Suprapubic skin (tissue), 4 donors: ENCODE data around the gene HIVEP3. TPM values are rescaled to one million over a fixed set of nuclear protein-coding genes. Genes with fewer than 3 reads are reported as not detected.

Experiments used
- DNase-seq, 2 donors: peaks; one replicate each; pipeline ENCODE4 v3.0.0-alpha.2; 2019; ENCODE audit warnings: low spot score in 2 of 2
- H3K27ac ChIP-seq: fragments of 200-600 bp; sonication (generic); one replicate; pipeline ENCODE4 v1.5.1; 2019
- H3K27me3 ChIP-seq: fragments of 200-600 bp; sonication (generic); one replicate; pipeline ENCODE4 v1.5.1; 2019
- H3K36me3 ChIP-seq: fragments of 200-600 bp; sonication (generic); one replicate; pipeline ENCODE4 v1.5.1; 2019
- H3K4me1 ChIP-seq: fragments of 200-600 bp; sonication (generic); one replicate; pipeline ENCODE4 v1.5.1; 2019
- H3K4me3 ChIP-seq: fragments of 200-600 bp; sonication (generic); one replicate; pipeline ENCODE4 v1.5.1; 2019; ENCODE audit warnings: mild to moderate bottlenecking
- H3K9me3 ChIP-seq: fragments of 200-600 bp; sonication (generic); one replicate; pipeline ENCODE4 v1.5.1; 2019
- CTCF ChIP-seq, 2 donors: fragments of 200-600 bp in 1 of 2; fragments of 450-650 bp in 1 of 2; sonication (generic) in 1 of 2; IDR thresholded peaks; one replicate each; pipeline ENCODE4 v1.5.1; 2016 to 2019; ENCODE audit warnings: antibody characterized with exemption in 2 of 2, mild to moderate bottlenecking in 1 of 2, moderate library complexity in 1 of 2
- EP300 ChIP-seq: sonication (generic); formaldehyde crosslinking; IDR thresholded peaks from one replicate; pipeline ENCODE4 v1.6.1; 2017; ENCODE audit warnings: antibody characterized with exemption
- POLR2A ChIP-seq, 2 donors: fragments of 450-650 bp; IDR thresholded peaks; one replicate each; pipeline ENCODE4 v1.6.1; 2017; ENCODE audit warnings: antibody characterized with exemption in 2 of 2, mild to moderate bottlenecking in 2 of 2, moderate library complexity in 2 of 2
- POLR2AphosphoS5 ChIP-seq, 3 donors: sonication (generic); formaldehyde crosslinking; IDR thresholded peaks; one replicate each; pipeline ENCODE4 v1.6.1; 2017; ENCODE audit warnings: antibody characterized with exemption in 3 of 3
- WGBS: methylation state at CpG from one replicate; pipeline ENCODE4 v1.1.5; 2018; 5-methylcytosine and 5-hydroxymethylcytosine counted together
- total RNA-seq, 4 donors: library from RNA; depleted of rRNA; stranded (reverse); fragments of >200 nt; gene quantifications; one replicate each; pipeline ENCODE4 v1.1.0, GENCODE V29; 2016

The HIVEP3 gene
- total RNA-seq, 4 donors from 2014 or later = 11.3 to 23.9 (median 18.3) TPM

GRCh38 chr1:41512701-41513382 is 405.9 kb downstream of the HIVEP3 start:
- DNase-seq = no peak
- H3K27ac ChIP-seq = no peak overlapping the region

GRCh38 chr1:41511239-41511540 is 407.5 kb downstream of the HIVEP3 start:
- H3K9me3 ChIP-seq = no peaks in the 10 kb centered on the region
- no peak overlapping the region for H3K4me3 ChIP-seq
- H3K4me1 ChIP-seq = peaks cover 19% of the 10 kb centered on the region
- 90% methylated on average over 7 of the region's 7 CpGs for WGBS
- H3K27me3 ChIP-seq = no peaks in the 10 kb centered on the region
- no peak overlapping the region for H3K27ac ChIP-seq
- H3K36me3 ChIP-seq = peaks cover 12% of the 10 kb centered on the region
- DNase-seq = no peak
- no peak for TF ChIP-seq POLR2A (IDR thresholded peaks at IDR 0.05)

More at GRCh38 chr1:41512701-41513382, 405.9 kb downstream of the HIVEP3 start:
- Histone ChIP-seq H3K36me3 (peaks cover 12% of the 10 kb centered on the region), H3K27me3 (no peaks in the 10 kb centered on the region), H3K4me1 (peaks cover 22% of the 10 kb centered on the region), H3K4me3 (no peak overlapping the region), H3K9me3 (no peaks in the 10 kb centered on the region)
- 83% methylated on average over 2 of the region's 27 CpGs for WGBS
- TF ChIP-seq CTCF (IDR thresholded peaks at IDR 0.05) = no peak
- no peak for TF ChIP-seq POLR2A (IDR thresholded peaks at IDR 0.05)
- no peak for TF ChIP-seq EP300
- no peak for TF ChIP-seq POLR2AphosphoS5 (IDR thresholded peaks at IDR 0.05)

- H3K4me1 ChIP-seq = peaks cover 14% of the 10 kb centered on the region
- H3K9me3 ChIP-seq = no peaks in the 10 kb centered on the region
- DNase-seq = no peak
- H3K27ac ChIP-seq = no peak overlapping the region
- no peaks in the 10 kb centered on the region for H3K27me3 ChIP-seq
- no peak overlapping the region for H3K4me3 ChIP-seq
- H3K36me3 ChIP-seq = peaks cover 12% of the 10 kb centered on the region
- TF ChIP-seq POLR2AphosphoS5 (IDR thresholded peaks at IDR 0.05) = no peak
- no peak for TF ChIP-seq CTCF (IDR thresholded peaks at IDR 0.05)
- TF ChIP-seq EP300 = no peak
- no peak for TF ChIP-seq POLR2A (IDR thresholded peaks at IDR 0.05)
- 86% methylated on average over 7 of the region's 41 CpGs for WGBS
These were observed 408.0 kb downstream of the HIVEP3 start for GRCh38 chr1:41510531-41511238.

GRCh38 chr1:41509270-41509671 is 409.5 kb downstream of the HIVEP3 start:
- peaks cover 7% of the 10 kb centered on the region for H3K4me1 ChIP-seq
- H3K36me3 ChIP-seq = peaks cover 12% of the 10 kb centered on the region
- H3K27me3 ChIP-seq = no peaks in the 10 kb centered on the region
- no peaks in the 10 kb centered on the region for H3K9me3 ChIP-seq
- no peak for DNase-seq
- no peak overlapping the region for H3K4me3 ChIP-seq
- H3K27ac ChIP-seq = no peak overlapping the region
- WGBS = 81% methylated on average over 9 of the region's 9 CpGs
- no peak for TF ChIP-seq CTCF (IDR thresholded peaks at IDR 0.05)
- TF ChIP-seq POLR2AphosphoS5 (IDR thresholded peaks at IDR 0.05) = no peak
- no peak for TF ChIP-seq EP300
- TF ChIP-seq POLR2A (IDR thresholded peaks at IDR 0.05) = no peak

- peaks cover 9% of the 10 kb centered on the region for H3K36me3 ChIP-seq
- peaks cover 7% of the 10 kb centered on the region for H3K4me1 ChIP-seq
- H3K4me3 ChIP-seq = no peak overlapping the region
- H3K27ac ChIP-seq = no peak overlapping the region
- WGBS = 53% methylated on average over 2 of the region's 2 CpGs
- no peaks in the 10 kb centered on the region for H3K9me3 ChIP-seq
- DNase-seq = no peak
- no peaks in the 10 kb centered on the region for H3K27me3 ChIP-seq
- TF ChIP-seq CTCF (IDR thresholded peaks at IDR 0.05) (no peak), POLR2AphosphoS5 (IDR thresholded peaks at IDR 0.05) (no peak), EP300 (no peak), POLR2A (IDR thresholded peaks at IDR 0.05) (no peak)
These were observed 410.4 kb downstream of the HIVEP3 start for GRCh38 chr1:41508290-41508689.
